Measurements from ENCODE around the gene NEURL1B.
"Not testable (repeated sequence)": the region's sequence is repeated elsewhere in the genome, so short reads cannot be mapped to it uniquely, and the experiment has no call there.

NEURL1B gene

GRCh38 chr5:172697123-172698121, 56.4 kb downstream of the NEURL1B start:
- peak; percentile 79 for DNase-seq

GRCh38 chr5:172699423-172699822, 58.4 kb downstream of the NEURL1B start:
- DNase-seq = no peak

GRCh38 chr5:172699999-172700364, 58.9 kb downstream of the NEURL1B start:
- DNase-seq = no peak

- DNase-seq = no peak
These were observed 59.6 kb downstream of the NEURL1B start for GRCh38 chr5:172700365-172701290.

GRCh38 chr5:172701291-172701656, 60.2 kb downstream of the NEURL1B start:
- no peak for DNase-seq

GRCh38 chr5:172703952-172704351, 62.9 kb downstream of the NEURL1B start:
- no peak for DNase-seq

- no peak for DNase-seq
These were observed 64.6 kb downstream of the NEURL1B start for GRCh38 chr5:172705576-172706084.

- no peak for DNase-seq
These were observed 65.7 kb downstream of the NEURL1B start for GRCh38 chr5:172706796-172707195.

GRCh38 chr5:172707285-172708182, 66.5 kb downstream of the NEURL1B start:
- DNase-seq = no peak

GRCh38 chr5:172708183-172708505, 67.1 kb downstream of the NEURL1B start:
- no peak for DNase-seq

- DNase-seq = no peak
These were observed 69.6 kb downstream of the NEURL1B start for GRCh38 chr5:172710676-172711075.

- not testable (repeated sequence) for DNase-seq
These were observed 70.3 kb downstream of the NEURL1B start for GRCh38 chr5:172711321-172711861.

GRCh38 chr5:172712610-172713009, 71.5 kb downstream of the NEURL1B start:
- DNase-seq = no peak

GRCh38 chr5:172713113-172713808, 72.2 kb downstream of the NEURL1B start:
- peak; percentile 77 for DNase-seq

GRCh38 chr5:172713809-172714490, 72.9 kb downstream of the NEURL1B start:
- no peak for DNase-seq

GRCh38 chr5:172714491-172715420, 73.7 kb downstream of the NEURL1B start:
- DNase-seq = peak; percentile 45

GRCh38 chr5:172715421-172715780, 74.3 kb downstream of the NEURL1B start:
- DNase-seq = no peak

- DNase-seq = no peak
These were observed 75.0 kb downstream of the NEURL1B start for GRCh38 chr5:172715931-172716682.

- DNase-seq = peak; percentile 77
These were observed 75.8 kb downstream of the NEURL1B start for GRCh38 chr5:172716796-172717313.
